Adrenal gland (tissue), 12 donors: ENCODE data around the gene RESP18. TPM values are rescaled to one million over a fixed set of nuclear protein-coding genes. Genes with fewer than 3 reads are reported as not detected.

Experiments used
- DNase-seq, 7 donors: peaks; one replicate each; pipeline ENCODE4 v3.0.0-alpha.2; 2019 to 2020
- H3K27ac ChIP-seq, 5 donors: fragments of 200-600 bp; sonication (generic) in 4 of 5; 1 replicate in 3 of 5; 2 replicates in 2 of 5; pipeline versions ENCODE4 v1.5.1 to v1.8.0; 2016 to 2020; ENCODE audit warnings: mild to moderate bottlenecking in 1 of 5
- H3K27me3 ChIP-seq: fragments of 200-600 bp; 2 replicates; pipeline ENCODE4 v1.8.0; 2021
- H3K36me3 ChIP-seq, 2 donors: fragments of 200-600 bp; replicated peaks in 1 of 2; 1 replicate in 1 of 2; 2 replicates in 1 of 2; pipeline versions ENCODE4 v1.5.1 to v1.8.0; 2018 to 2022
- H3K4me1 ChIP-seq, 2 donors: fragments of 200-600 bp; replicated peaks in 1 of 2; 1 replicate in 1 of 2; 2 replicates in 1 of 2; pipeline versions ENCODE4 v1.5.1 to v1.8.0; 2018 to 2021
- H3K4me3 ChIP-seq, 4 donors: fragments of 200-600 bp; sonication (generic) in 3 of 4; one replicate each; pipeline ENCODE4 v1.5.1; 2016 to 2018
- H3K9me3 ChIP-seq, 3 donors: fragments of 200-600 bp; sonication (generic) in 1 of 3; replicated peaks in 1 of 3; 1 replicate in 2 of 3; 2 replicates in 1 of 3; pipeline versions ENCODE4 v1.5.1 to v1.8.0; 2016 to 2021
- CTCF ChIP-seq, 6 experiments: fragments of 450-650 bp in 4 of 6; fragments of 200-600 bp in 2 of 6; sonication (generic) in 1 of 6; IDR thresholded peaks; 1 replicate in 5 of 6; 2 replicates in 1 of 6; pipeline versions ENCODE4 v1.5.1 to v1.8.0; 2016 to 2021; ENCODE audit warnings: antibody characterized with exemption in 6 of 6, mild to moderate bottlenecking in 2 of 6, moderate library complexity in 1 of 6
- POLR2A ChIP-seq, 2 donors: fragments of 450-650 bp; IDR thresholded peaks; one replicate each; pipeline ENCODE4 v1.6.1; 2017; ENCODE audit warnings: antibody characterized with exemption in 2 of 2, mild to moderate bottlenecking in 2 of 2, moderate library complexity in 1 of 2
- WGBS, 4 donors: extraction: QIAGEN DNeasy Blood & Tissue Kit in 2 of 4; methylation state at CpG; one replicate each; pipeline versions ENCODE4 v1.1.5 to v1.1.7; 2013 to 2017; 5-methylcytosine and 5-hydroxymethylcytosine counted together
- intact Hi-C, 2 donors: fragments of 100-400 bp; cut with DNase I; formaldehyde crosslinking; loops; one replicate each; pipeline versions ENCODE4 v1.14.1 to v1.15.0; 2022 to 2023
- polyA plus RNA-seq, 3 donors: library from polyadenylated mRNA; stranded (reverse); fragments of 200-250 nt in 2 of 3; fragments of 350-450 nt in 1 of 3; fragmentation: Illumina TruSeq in 1 of 3; extraction: RNeasy Lipid Tissue Mini Kit (QIAGEN cat#74804) in 1 of 3; gene quantifications; one replicate each; pipeline ENCODE4 v1.2.3, GENCODE V29; 2013 to 2014
- total RNA-seq, 9 donors: library from RNA; depleted of rRNA in 4 of 9; stranded (reverse); fragments of >200 nt in 4 of 9; fragments of 120-200 nt in 1 of 9; fragmentation: NEBNext Ultra II Directional in 1 of 9; extraction: Animal tissue kit (Norgen Biotek cat#: 25700) in 1 of 9; gene quantifications; one replicate each; pipeline versions ENCODE4 v1.1.0 to v1.2.4, GENCODE V29; 2013 to 2023
- donor health status: healthy with polysubstance abuse.
- donor health status: Bipolar disorder and iron deficiency.
- donor health status: DM: yes; HTN: yes; CAD: no.
- donor health status: DM: no; HTN: no; CAD: no.
- donor health status: DM: no; HTN: no; CAD: no.
- donor health status: DM: yes; HTN: yes; CAD: no.

RESP18 gene
- total and polyA plus RNA-seq, 12 donors: not detected

- 42 to 54% (median 44%) methylated on average over 5 of the region's 5 CpGs for WGBS, 4 donors
- no peak for TF ChIP-seq CTCF (IDR thresholded peaks at IDR 0.05)
- TF ChIP-seq POLR2A (IDR thresholded peaks at IDR 0.05): no peak
- no peaks in the 10 kb centered on the region for H3K4me1 ChIP-seq
- intact Hi-C loops: no loop called here
- no peak overlapping the region for H3K4me3 ChIP-seq
- no peaks in the 10 kb centered on the region for H3K9me3 ChIP-seq
- no peak overlapping the region for H3K27ac ChIP-seq
- H3K27me3 ChIP-seq: peaks cover 12% of the 10 kb centered on the region
- DNase-seq: peak in 1 of 7 donors; percentile 48
- H3K36me3 ChIP-seq: no peaks in the 10 kb centered on the region
Measured at GRCh38 chr2:219335373-219335786, 2.8 kb upstream of the RESP18 start.

GRCh38 chr2:219334076-219334475, 1.5 kb upstream of the RESP18 start:
- H3K36me3 ChIP-seq: no peaks in the 10 kb centered on the region
- peaks cover 12% of the 10 kb centered on the region for H3K27me3 ChIP-seq
- H3K27ac ChIP-seq: no peak overlapping the region
- WGBS, 4 donors: 83 to 95% (median 87%) methylated on average over 2 of the region's 2 CpGs
- H3K4me1 ChIP-seq: no peaks in the 10 kb centered on the region
- intact Hi-C loops: no loop called here
- H3K4me3 ChIP-seq: no peak overlapping the region
- H3K9me3 ChIP-seq: no peaks in the 10 kb centered on the region
- no peak for TF ChIP-seq POLR2A (IDR thresholded peaks at IDR 0.05)
- no peak for TF ChIP-seq CTCF (IDR thresholded peaks at IDR 0.05)
- DNase-seq: no peak

GRCh38 chr2:219331560-219332213, 857 bp downstream of the RESP18 start:
- no peak overlapping the region for H3K4me3 ChIP-seq
- DNase-seq: peak in 6 of 7 donors; percentile 11 to 45 (median 36)
- peaks cover 12% of the 10 kb centered on the region for H3K27me3 ChIP-seq
- WGBS, 4 donors: 9 to 14% (median 10%) methylated on average over 33 to 39 of the region's 39 CpGs
- H3K9me3 ChIP-seq: no peaks in the 10 kb centered on the region
- no peaks in the 10 kb centered on the region for H3K4me1 ChIP-seq
- no peak overlapping the region for H3K27ac ChIP-seq
- TF ChIP-seq CTCF (IDR thresholded peaks at IDR 0.05): no peak
- no peaks in the 10 kb centered on the region for H3K36me3 ChIP-seq
- intact Hi-C loops: no loop called here

DNA sequence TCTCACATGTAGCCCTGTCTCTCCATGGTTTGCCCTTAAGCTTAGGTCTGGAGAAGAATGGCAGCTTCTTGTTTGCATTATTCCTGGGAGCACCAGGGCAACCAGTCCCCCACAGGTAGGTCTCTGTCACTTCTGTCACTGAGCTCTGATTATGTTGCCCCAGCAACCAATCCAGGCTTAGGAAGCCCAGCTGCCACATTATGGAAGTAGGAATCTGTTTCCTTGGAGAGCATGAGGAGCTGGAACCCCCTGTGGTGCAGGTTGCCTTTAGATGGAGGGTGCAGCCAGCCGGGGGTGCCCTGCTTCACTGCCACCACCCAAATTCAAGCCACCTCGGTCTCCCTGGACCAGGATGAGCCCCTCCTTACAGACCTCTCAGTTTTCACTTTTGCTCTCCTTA, 4.8 kb downstream of the RESP18 start:
- 35 to 53% (median 41%) methylated on average over 2 of the region's 2 CpGs for WGBS, 4 donors
- TF ChIP-seq CTCF (IDR thresholded peaks at IDR 0.05): no peak
- no peak for TF ChIP-seq POLR2A (IDR thresholded peaks at IDR 0.05)
- intact Hi-C loops: no loop called here

More for the DNA sequence above, 4.8 kb downstream of the RESP18 start:
- Histone ChIP-seq H3K9me3 (no peaks in the 10 kb centered on the region), H3K27ac (no peak overlapping the region), H3K4me1 (no peaks in the 10 kb centered on the region), H3K4me3 (no peak overlapping the region), H3K27me3 (peaks cover 12% of the 10 kb centered on the region), H3K36me3 (no peaks in the 10 kb centered on the region)
- DNase-seq: no peak
